Kidney epithelial cell (primary cell): ENCODE measurements around the gene OGT. TPM values are rescaled to one million over a fixed set of nuclear protein-coding genes. Genes with fewer than 3 reads are reported as not detected.
"Not testable (repeated sequence)": the region's sequence is repeated elsewhere in the genome, so short reads cannot be mapped to it uniquely, and the experiment has no call there.

ENCODE experiments used
- DNase-seq: peaks from one replicate; pipeline ENCODE4 v3.0.0-alpha.2; 2010; ENCODE audit warnings: low read depth
- H3K27me3 ChIP-seq: 2 replicates; pipeline ENCODE4 v1.6.0; 2011; ENCODE audit warnings: low read length; ENCODE audit not compliant: control insufficient read depth, insufficient read depth
- H3K36me3 ChIP-seq: 2 replicates; pipeline ENCODE4 v1.5.1; 2011; ENCODE audit warnings: low read length; ENCODE audit not compliant: control insufficient read depth, insufficient read depth
- H3K4me3 ChIP-seq: 2 replicates; pipeline ENCODE4 v1.5.1; 2011; ENCODE audit warnings: low read depth, mild to moderate bottlenecking, control low read depth, low read length
- total RNA-seq: library from RNA; depleted of rRNA; stranded (reverse); fragments of >200 nt; gene quantifications from 2 replicates; pipeline ENCODE4 v1.2.3, GENCODE V29; 2015
- TF ChIP-seq, protein P1 (sequence below): IDR thresholded peaks from 2 replicates; pipeline ENCODE4 v1.5.1; 2011; ENCODE audit warnings: mild to moderate bottlenecking, moderate library complexity, low read length, control low read depth, inconsistent platforms; ENCODE audit not compliant: insufficient read depth, poor library complexity, severe bottlenecking

The OGT gene
- total RNA-seq, 1 donor from 2014 or later = 71.7 TPM

DNA sequence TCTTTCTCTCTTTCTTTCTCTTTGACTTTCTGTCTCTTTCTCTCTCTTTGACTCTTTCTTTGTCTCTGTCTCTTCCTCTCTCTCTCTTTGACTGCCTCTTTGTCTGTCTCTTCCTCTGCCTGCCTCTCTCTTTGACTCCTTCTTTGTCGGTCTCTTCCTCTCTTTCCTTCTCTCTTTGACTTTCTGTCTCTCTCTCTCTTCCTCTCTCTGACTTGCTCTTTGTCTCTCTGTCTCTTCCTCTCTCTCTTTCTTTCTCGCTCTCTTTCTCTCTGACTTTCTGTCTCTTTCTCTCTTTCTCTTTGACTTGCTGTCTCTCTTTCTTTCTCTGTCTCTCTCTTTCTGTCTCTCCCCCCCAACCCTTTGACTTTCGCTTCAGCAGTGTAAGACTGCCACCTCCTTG, 36.4 kb upstream of the OGT start:
- Histone ChIP-seq H3K36me3 (no peaks in the 10 kb centered on the region), H3K27me3 (no peaks in the 10 kb centered on the region), H3K4me3 (no peak overlapping the region)
- TF ChIP-seq, protein P1, sequence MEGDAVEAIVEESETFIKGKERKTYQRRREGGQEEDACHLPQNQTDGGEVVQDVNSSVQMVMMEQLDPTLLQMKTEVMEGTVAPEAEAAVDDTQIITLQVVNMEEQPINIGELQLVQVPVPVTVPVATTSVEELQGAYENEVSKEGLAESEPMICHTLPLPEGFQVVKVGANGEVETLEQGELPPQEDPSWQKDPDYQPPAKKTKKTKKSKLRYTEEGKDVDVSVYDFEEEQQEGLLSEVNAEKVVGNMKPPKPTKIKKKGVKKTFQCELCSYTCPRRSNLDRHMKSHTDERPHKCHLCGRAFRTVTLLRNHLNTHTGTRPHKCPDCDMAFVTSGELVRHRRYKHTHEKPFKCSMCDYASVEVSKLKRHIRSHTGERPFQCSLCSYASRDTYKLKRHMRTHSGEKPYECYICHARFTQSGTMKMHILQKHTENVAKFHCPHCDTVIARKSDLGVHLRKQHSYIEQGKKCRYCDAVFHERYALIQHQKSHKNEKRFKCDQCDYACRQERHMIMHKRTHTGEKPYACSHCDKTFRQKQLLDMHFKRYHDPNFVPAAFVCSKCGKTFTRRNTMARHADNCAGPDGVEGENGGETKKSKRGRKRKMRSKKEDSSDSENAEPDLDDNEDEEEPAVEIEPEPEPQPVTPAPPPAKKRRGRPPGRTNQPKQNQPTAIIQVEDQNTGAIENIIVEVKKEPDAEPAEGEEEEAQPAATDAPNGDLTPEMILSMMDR = no peak
- DNase-seq = no peak

DNA sequence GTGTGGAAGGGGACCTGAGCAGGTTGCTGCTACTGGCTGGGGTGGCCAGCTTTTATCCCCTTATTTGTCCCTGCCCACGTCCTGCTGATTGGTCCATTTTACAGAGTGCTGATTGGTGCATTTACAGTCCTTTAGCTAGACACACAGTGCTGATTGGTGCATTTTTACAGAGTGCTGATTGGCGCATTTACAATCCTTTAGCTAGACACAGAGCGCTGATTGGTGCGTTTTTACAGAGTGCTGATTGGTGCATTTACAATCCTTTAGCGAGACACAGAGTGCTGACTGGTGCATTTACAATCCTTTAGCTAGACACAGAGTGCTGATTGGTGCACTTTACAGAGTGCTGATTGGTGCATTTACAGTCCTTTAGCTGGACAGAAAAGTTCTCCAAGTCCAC, 30.8 kb upstream of the OGT start:
- H3K36me3 ChIP-seq, DNase-seq, H3K27me3 ChIP-seq, H3K4me3 ChIP-seq: not testable (repeated sequence)

DNA sequence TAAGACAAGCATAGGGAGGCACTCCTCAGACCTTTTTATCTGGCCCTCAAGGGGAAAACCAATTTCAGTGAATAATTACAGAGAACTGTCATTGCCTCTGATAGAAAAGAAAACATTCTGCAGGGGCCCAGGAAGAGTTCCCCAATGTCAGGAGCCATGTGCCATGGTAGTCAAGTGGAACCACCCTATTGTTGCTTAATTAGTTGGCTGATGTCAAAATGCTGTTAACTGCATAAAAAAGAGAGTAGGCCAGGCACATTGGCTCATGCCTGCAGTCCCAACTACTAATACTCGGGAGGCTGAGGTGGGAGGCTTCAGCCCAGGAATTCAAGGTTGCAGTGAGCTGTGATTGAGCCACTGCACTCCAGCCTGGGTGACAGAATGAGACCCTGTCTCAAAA, 28.6 kb upstream of the OGT start:
- Histone ChIP-seq H3K27me3 (no peaks in the 10 kb centered on the region), H3K36me3 (no peaks in the 10 kb centered on the region), H3K4me3 (no peak overlapping the region)
- TF ChIP-seq, protein P1 = no peak
- DNase-seq = no peak

GRCh38 chrX:71509289-71509688, 23.6 kb upstream of the OGT start:
- no peaks in the 10 kb centered on the region for H3K36me3 ChIP-seq
- no peak for DNase-seq
- no peaks in the 10 kb centered on the region for H3K27me3 ChIP-seq
- H3K4me3 ChIP-seq = no peak overlapping the region
- TF ChIP-seq, protein P1 = no peak

DNA sequence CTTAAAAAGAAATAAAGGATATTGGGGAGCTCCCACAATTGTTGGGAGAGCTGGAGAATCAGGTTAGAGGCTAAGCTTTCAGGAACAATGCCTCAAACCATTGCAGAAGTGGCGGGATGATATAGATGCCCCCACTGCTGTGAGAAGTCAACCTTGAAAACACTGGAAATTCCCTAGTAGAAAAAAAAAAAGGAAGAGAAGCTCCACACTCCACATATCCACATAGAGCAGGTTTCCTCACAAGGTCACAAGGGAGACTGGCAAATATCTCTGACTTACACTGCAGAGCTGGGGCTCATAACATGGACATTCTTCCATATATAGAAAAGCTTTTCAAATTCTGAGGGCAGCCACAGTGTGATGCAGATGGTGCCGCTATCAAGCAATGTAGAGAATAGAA, 22.7 kb upstream of the OGT start:
- DNase-seq = no peak
- no peak overlapping the region for H3K4me3 ChIP-seq
- TF ChIP-seq, protein P1 = no peak
- H3K36me3 ChIP-seq = no peaks in the 10 kb centered on the region
- no peaks in the 10 kb centered on the region for H3K27me3 ChIP-seq

DNA sequence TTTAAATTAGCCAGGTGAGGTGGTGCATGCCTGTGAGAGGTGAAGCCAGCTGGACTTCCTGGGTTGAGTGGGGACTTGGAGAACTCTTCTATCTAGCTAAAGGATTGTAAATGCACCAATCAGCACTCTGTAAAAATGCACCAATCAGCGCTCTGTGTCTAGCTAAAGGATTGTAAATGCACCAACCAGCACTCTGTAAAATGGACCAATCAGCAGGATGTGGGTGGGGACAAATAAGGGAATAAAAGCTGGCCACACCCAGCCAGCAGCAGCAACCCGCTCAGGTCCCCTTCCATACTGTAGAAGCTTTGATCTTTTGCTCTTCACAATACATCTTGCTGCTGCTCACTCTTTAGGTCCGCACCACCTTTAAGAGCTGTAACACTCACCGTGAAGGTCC, 19.2 kb upstream of the OGT start:
- H3K4me3 ChIP-seq, H3K36me3 ChIP-seq, H3K27me3 ChIP-seq, DNase-seq: not testable (repeated sequence)

DNA sequence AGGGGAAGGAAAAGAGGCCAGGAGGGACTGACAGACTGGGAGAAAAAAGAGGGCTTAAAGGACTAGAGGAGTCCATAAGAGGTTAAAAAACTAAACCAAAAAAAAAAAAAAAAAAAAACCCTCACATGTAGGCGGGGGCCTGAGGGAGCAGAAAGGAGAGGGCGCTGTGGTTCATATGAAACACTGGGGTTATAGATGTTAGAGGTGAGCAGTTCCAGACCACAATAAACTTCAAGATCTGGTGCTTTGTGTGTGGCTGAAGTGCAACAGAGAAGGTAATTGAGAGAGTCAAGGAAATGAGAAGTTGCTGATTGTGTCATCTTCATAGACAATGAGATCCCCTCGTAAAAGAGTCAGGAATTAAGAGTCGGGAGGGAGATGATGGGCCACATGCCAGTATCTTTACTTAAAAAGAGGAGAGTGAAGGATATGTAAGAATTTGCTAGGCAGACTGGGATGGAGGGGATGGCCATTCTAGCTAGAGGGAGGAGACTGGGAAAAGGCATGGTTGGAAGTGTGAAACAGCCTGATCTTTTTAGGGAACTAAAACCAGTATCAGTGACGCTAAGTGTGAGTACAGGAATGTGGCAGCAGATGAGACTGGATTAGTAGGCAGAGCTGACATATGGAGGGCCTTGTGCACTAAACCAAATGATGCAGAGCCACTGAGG, 18.4 kb upstream of the OGT start:
- H3K4me3 ChIP-seq = no peak overlapping the region
- no peaks in the 10 kb centered on the region for H3K36me3 ChIP-seq
- TF ChIP-seq, protein P1 = no peak
- no peak for DNase-seq
- no peaks in the 10 kb centered on the region for H3K27me3 ChIP-seq
